GM23248 (cell line): Measurements from ENCODE around the gene PARD3B.

Source experiments
- EZH2 ChIP-seq: fragments of 200-600 bp; sonication (generic); IDR thresholded peaks from 2 replicates; pipeline ENCODE4 v1.6.1; 2018; ENCODE audit warnings: antibody characterized with exemption, mild to moderate bottlenecking; ENCODE audit not compliant: insufficient read depth, poor library complexity, severe bottlenecking
- EZH2phosphoT487 ChIP-seq: fragments of 200-600 bp; sonication (generic); IDR thresholded peaks from 2 replicates; pipeline ENCODE4 v1.6.1; 2018; ENCODE audit warnings: antibody characterized with exemption, moderate library complexity, mild to moderate bottlenecking, low read depth; ENCODE audit not compliant: insufficient read depth

DNA sequence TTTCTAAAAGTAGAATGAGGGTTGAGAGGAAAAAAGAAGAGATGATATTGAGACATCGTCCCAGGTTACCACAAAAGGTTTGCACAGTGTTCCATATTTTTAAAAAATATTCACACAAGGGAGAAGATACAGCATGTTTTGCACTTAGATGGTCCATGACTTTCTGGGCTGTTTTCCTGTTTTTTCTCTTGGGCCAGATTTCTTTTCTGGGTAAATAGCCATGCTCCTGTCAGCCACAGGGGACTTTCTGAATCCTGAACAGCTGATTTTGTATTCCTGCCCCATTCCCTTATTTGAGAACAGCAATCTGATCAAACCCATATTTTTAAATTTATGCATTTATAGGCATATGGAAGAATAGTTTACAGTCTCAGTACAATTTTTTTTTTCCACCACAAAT is 951.1 kb downstream of the PARD3B start:
- TF ChIP-seq EZH2phosphoT487 (no peak), EZH2 (no peak)
